ENCODE data around the gene SSH2. TPM values are rescaled to one million over a fixed set of nuclear protein-coding genes. Genes with fewer than 3 reads are reported as not detected.
"Not testable (repeated sequence)": the region's sequence is repeated elsewhere in the genome, so short reads cannot be mapped to it uniquely, and the experiment has no call there.

Gene SSH2
- total RNA-seq, 1 donor from 2014 or later, result 46.5 TPM

DNA sequence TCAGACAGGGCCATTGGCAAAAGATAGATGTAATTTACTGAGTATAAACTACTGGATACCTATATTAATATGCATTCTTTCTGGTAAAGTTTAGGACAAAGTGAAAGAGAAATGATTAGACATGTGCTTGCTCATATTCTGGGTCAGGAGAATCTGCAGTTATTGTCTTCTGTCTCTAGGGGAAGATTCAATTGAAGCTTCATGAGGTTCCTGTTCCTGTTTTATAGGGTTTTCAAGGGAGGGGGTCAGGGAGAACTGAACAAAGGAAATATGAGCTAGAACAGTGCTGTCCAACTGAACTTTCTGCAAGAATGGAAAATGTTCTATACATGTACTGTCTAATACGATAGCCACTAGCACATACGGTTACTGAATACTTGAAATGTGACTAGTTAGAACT, 248.0 kb downstream of the SSH2 start:
- Mint-ChIP-seq H3K4me3 (ENCODE audit: unreplicated experiment) (no peak overlapping the region), H3K4me1 (ENCODE audit: low read depth, unreplicated experiment) (peaks cover 11% of the 10 kb centered on the region), H3K36me3 (ENCODE audit: unreplicated experiment) (no peaks in the 10 kb centered on the region), H3K9me3 (ENCODE audit: unreplicated experiment) (no peaks in the 10 kb centered on the region), H3K27me3 (ENCODE audit: unreplicated experiment) (no peaks in the 10 kb centered on the region), H3K27ac (ENCODE audit: unreplicated experiment) (no peak overlapping the region)
- TF ChIP-seq, protein P1, sequence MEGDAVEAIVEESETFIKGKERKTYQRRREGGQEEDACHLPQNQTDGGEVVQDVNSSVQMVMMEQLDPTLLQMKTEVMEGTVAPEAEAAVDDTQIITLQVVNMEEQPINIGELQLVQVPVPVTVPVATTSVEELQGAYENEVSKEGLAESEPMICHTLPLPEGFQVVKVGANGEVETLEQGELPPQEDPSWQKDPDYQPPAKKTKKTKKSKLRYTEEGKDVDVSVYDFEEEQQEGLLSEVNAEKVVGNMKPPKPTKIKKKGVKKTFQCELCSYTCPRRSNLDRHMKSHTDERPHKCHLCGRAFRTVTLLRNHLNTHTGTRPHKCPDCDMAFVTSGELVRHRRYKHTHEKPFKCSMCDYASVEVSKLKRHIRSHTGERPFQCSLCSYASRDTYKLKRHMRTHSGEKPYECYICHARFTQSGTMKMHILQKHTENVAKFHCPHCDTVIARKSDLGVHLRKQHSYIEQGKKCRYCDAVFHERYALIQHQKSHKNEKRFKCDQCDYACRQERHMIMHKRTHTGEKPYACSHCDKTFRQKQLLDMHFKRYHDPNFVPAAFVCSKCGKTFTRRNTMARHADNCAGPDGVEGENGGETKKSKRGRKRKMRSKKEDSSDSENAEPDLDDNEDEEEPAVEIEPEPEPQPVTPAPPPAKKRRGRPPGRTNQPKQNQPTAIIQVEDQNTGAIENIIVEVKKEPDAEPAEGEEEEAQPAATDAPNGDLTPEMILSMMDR (IDR thresholded peaks at IDR 0.05; ENCODE audit: partially characterized antibody, unreplicated experiment), result no peak
- no peak for DNase-seq

DNA sequence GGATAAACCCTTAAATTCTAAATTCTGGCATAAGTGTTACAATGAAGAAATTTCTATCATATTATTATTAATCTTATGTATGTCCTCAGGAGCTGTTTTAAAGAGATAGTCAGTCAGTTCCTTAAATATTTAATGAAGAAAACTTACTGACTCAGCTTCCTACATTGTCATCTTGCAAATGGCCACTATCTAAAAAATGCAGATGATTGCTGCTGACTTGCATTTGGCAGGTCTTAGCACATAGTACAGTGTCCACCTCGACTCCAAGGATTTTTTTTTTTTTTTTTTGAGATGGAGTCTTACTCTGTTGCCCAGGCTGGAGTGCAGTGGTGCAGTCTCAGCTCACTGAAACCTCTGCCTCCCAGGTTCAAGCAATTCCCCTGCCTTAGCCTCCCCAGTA, 252.2 kb downstream of the SSH2 start:
- DNase-seq, result no peak
- Mint-ChIP-seq H3K4me1 (ENCODE audit: low read depth, unreplicated experiment) (peaks cover 18% of the 10 kb centered on the region), H3K4me3 (ENCODE audit: unreplicated experiment) (no peak overlapping the region), H3K9me3 (ENCODE audit: unreplicated experiment) (no peaks in the 10 kb centered on the region), H3K27ac (ENCODE audit: unreplicated experiment) (no peak overlapping the region), H3K27me3 (ENCODE audit: unreplicated experiment) (peaks cover 3% of the 10 kb centered on the region), H3K36me3 (ENCODE audit: unreplicated experiment) (no peaks in the 10 kb centered on the region)
- TF ChIP-seq, protein P1 (IDR thresholded peaks at IDR 0.05; ENCODE audit: partially characterized antibody, unreplicated experiment), result no peak

DNA sequence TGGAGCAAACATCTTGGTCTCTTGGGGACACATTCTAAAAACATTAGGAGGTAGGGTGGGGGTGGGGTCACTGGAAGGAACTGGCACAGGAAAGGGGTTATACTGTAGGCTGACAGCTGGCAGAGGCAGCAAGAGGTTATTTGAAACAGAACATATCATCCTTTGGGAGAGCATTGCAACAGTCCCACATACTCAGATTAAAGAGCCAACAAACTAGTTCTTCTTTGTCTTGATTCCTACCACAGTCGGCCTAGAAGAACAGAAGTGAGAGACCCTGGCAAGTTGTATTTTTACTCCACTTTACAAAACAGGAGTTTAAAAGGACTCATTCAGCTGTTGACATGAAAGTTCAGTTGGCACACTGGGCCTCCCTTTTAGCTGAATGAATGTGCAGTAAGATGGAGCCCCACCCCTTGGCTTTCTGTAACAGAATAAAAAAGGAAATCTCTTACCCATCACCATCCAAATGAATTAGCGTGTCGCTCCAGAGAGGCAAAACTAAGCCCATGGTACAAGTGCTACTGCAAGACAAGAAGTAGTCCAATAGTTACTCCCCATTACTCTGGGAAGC, 252.7 kb downstream of the SSH2 start:
- TF ChIP-seq, protein P1 (IDR thresholded peaks at IDR 0.05; ENCODE audit: partially characterized antibody, unreplicated experiment), result no peak
- no peak overlapping the region for H3K27ac Mint-ChIP-seq (ENCODE audit: unreplicated experiment)
- H3K4me1 Mint-ChIP-seq (ENCODE audit: low read depth, unreplicated experiment), result peaks cover 18% of the 10 kb centered on the region
- H3K36me3 Mint-ChIP-seq (ENCODE audit: unreplicated experiment), result no peaks in the 10 kb centered on the region
- H3K27me3 Mint-ChIP-seq (ENCODE audit: unreplicated experiment), result peaks cover 3% of the 10 kb centered on the region
- H3K9me3 Mint-ChIP-seq (ENCODE audit: unreplicated experiment), result no peaks in the 10 kb centered on the region
- no peak for DNase-seq
- H3K4me3 Mint-ChIP-seq (ENCODE audit: unreplicated experiment), result no peak overlapping the region

DNA sequence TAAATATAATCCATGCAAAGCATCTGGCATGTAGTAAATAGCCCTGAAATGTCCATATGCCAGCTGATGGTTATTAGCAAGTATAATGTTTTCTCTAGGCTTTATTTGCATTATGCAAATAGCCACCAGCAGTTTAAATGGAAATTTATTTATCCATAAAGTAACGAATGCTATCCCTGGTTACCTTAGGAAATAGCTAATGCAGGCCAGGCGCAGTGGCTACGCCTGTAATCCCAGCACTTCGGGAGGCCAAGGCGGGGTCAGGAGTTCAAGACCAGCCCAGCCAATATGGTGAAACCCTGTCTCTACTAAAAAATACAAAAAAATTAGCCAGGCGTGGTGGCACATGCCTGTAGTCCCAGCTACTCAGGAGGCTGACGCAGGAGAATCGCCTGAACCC, 254.1 kb downstream of the SSH2 start:
- H3K4me1 Mint-ChIP-seq (ENCODE audit: low read depth, unreplicated experiment), result peaks cover 15% of the 10 kb centered on the region
- not testable (repeated sequence) for H3K4me3 Mint-ChIP-seq (ENCODE audit: unreplicated experiment); H3K36me3 Mint-ChIP-seq (ENCODE audit: unreplicated experiment); H3K27ac Mint-ChIP-seq (ENCODE audit: unreplicated experiment); H3K27me3 Mint-ChIP-seq (ENCODE audit: unreplicated experiment); DNase-seq; H3K9me3 Mint-ChIP-seq (ENCODE audit: unreplicated experiment)

DNA sequence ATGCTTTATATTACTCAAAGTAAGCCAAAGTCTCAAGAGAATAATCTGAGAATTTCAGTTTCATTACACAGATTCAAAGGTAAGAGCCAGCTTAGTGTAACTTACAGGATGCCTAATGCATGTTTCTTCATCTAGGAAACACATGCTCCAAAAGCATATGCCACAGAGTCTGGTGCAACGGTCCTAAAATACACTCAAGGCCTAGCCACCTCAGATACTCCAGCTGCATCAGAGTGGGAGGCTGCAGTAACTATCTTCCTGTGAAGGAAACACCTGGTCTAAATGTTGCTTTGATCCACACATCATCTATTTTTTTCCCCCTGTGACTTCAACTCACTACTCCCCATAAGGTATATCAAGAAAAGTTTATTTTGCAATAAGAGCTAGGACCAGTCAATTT, 255.7 kb downstream of the SSH2 start:
- H3K9me3 Mint-ChIP-seq (ENCODE audit: unreplicated experiment), result no peaks in the 10 kb centered on the region
- peaks cover 3% of the 10 kb centered on the region for H3K27me3 Mint-ChIP-seq (ENCODE audit: unreplicated experiment)
- H3K36me3 Mint-ChIP-seq (ENCODE audit: unreplicated experiment), result no peaks in the 10 kb centered on the region
- no peak overlapping the region for H3K27ac Mint-ChIP-seq (ENCODE audit: unreplicated experiment)
- no peak overlapping the region for H3K4me3 Mint-ChIP-seq (ENCODE audit: unreplicated experiment)
- H3K4me1 Mint-ChIP-seq (ENCODE audit: low read depth, unreplicated experiment), result peaks cover 15% of the 10 kb centered on the region
- no peak for DNase-seq
- TF ChIP-seq, protein P1 (IDR thresholded peaks at IDR 0.05; ENCODE audit: partially characterized antibody, unreplicated experiment), result no peak
